Astrocyte of the cerebellum (primary cell): Measurements from ENCODE around the gene CERS4.
"Not testable (repeated sequence)": the region's sequence is repeated elsewhere in the genome, so short reads cannot be mapped to it uniquely, and the experiment has no call there.

Experiments used
- DNase-seq: peaks from one replicate; pipeline ENCODE4 v3.0.0-alpha.2; 2011; ENCODE audit warnings: low read depth
- H3K4me3 ChIP-seq: 2 replicates; pipeline ENCODE4 v1.5.1; 2011; ENCODE audit warnings: mild to moderate bottlenecking, low read depth, low read length, moderate library complexity
- in situ Hi-C: cut with HindIII; loops from 2 replicates; pipeline ENCODE4 v1.10.0; 2017; ENCODE audit warnings: low sequenced_read_pairs
- TF ChIP-seq, protein P1 (sequence below): IDR thresholded peaks from 2 replicates; pipeline ENCODE4 v1.5.1; 2012; ENCODE audit warnings: low read length, low read depth, moderate library complexity, mild to moderate bottlenecking; ENCODE audit errors: missing control alignments

The CERS4 gene

DNA sequence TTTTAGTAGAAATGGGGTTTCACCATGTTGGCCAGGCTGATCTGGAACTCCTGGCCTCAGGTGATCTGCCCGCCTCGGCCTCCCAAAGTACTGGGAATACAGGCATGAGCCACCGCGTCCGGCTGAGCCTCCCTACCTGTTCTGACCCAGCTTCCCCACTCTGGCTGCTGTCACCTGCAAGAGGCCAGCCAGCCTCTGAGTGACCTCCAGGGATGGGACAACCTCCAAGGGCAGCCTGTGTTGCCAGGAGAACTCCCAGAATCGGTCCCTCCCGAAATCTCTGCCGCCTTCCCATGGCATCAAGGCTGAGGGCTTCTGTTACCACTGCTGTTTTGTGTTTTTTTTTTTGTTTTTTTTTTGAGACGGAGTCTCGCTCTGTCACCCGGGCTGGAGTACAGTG, 11.3 kb downstream of the CERS4 start:
- TF ChIP-seq, protein P1, sequence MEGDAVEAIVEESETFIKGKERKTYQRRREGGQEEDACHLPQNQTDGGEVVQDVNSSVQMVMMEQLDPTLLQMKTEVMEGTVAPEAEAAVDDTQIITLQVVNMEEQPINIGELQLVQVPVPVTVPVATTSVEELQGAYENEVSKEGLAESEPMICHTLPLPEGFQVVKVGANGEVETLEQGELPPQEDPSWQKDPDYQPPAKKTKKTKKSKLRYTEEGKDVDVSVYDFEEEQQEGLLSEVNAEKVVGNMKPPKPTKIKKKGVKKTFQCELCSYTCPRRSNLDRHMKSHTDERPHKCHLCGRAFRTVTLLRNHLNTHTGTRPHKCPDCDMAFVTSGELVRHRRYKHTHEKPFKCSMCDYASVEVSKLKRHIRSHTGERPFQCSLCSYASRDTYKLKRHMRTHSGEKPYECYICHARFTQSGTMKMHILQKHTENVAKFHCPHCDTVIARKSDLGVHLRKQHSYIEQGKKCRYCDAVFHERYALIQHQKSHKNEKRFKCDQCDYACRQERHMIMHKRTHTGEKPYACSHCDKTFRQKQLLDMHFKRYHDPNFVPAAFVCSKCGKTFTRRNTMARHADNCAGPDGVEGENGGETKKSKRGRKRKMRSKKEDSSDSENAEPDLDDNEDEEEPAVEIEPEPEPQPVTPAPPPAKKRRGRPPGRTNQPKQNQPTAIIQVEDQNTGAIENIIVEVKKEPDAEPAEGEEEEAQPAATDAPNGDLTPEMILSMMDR = no peak
- DNase-seq = no peak
- no peak overlapping the region for H3K4me3 ChIP-seq
- in situ Hi-C loops = no loop called here

DNA sequence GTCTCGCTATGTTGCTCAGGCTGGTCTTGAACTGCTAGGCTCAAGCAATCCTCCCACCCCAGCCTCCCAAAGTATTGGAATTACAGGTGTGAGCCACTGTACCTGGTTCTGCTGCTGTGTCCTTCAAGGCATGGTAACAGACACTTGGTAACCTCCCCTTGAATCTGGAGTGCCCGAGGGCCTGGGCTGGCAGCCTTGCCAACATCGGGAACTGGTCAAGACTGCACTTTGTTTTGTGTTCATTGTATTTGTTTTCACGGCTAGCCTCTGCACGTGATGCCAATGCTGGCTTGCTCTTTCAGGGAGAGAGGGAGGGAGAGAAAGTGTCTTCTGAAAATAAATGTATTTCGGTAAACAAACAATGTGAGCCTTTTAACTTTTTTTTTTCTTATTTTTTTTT, 12.0 kb downstream of the CERS4 start:
- no peak for DNase-seq
- in situ Hi-C loops = no loop called here
- H3K4me3 ChIP-seq = no peak overlapping the region
- TF ChIP-seq, protein P1 = no peak

DNA sequence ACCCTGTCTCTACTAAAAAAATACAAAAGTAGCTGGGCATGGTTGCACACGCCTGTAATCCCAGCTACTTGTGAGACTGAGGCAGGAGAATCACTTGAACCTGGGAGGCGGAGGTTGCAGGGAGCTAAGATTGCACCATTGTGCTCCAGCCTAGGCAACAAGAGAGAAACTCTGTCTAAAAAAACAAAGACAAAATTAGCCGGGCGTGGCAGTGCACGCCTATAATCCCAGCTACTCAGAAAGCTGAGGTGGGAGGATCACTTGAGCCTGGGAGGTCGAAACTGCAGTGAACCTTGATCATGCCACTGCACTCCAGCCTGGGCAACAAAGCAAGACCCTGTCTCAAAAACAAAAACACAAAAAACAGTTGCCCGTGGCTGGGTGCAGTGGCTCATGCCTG, 14.3 kb downstream of the CERS4 start:
- DNase-seq, H3K4me3 ChIP-seq, in situ Hi-C loops: not testable (repeated sequence)

DNA sequence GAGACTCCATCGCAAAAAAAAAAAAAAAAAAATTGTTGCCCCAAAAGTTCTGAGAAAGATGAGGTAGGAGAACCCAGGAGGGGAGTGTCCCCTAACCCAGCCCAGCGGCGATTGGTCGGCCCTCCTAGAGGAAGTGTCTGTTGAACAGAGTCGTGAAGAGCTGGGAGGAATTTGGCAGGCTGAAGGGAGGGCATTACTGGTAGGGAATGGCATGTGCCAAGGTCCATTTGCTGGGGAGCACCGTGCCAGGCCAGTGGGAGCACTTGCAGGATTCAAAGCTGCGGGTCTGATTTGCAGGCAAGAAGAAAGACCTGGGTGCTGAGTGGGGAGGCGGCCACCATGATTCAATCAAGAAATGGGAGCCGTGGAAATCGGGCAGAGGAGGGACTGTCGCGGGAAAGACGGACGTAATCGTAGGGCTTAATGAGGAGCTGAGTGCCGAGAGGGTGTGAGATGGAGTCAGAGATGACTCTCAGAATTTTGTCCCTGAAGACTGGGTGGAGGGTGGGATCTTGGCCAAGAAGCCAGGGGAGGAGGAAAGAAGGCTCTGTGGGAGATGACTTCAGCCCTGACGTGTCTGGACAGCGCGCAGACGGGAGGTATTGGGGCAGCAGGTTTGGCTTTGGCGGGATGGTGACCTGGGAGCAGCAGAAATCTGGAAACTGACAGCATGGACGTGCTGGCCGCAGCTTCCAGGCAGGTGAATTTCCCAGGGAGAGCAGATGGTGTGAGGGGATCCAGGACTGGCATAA, 15.4 kb downstream of the CERS4 start:
- TF ChIP-seq, protein P1 = no peak
- in situ Hi-C loops = no loop called here
- DNase-seq = no peak
- no peak overlapping the region for H3K4me3 ChIP-seq

DNA sequence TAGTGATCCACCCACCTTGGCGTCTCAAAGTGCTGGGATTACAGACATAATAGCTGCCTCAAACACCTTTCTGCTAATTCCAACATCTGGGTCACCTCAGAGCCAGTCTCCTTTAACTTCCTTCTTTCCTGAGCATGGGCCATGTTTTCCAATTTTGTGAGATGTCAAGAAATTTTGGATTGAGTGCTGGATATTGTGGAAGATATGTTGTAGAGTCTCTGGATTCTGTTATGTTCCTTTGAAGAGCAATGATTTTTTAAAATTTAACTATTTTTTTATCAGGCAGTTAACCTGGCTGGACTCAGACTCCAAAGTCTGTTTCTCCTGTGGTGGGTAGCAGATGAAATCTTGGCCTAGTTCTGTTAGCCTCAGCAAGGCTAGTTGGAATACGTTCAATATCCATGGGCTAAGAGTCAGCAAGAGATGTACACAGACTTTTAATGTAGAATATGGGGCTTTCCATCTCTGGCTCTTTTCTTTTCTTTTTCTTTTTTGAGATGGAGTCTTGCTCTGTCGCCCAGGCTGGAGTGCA, 22.0 kb downstream of the CERS4 start:
- in situ Hi-C loops = no loop called here
- TF ChIP-seq, protein P1 = no peak
- no peak for DNase-seq
- no peak overlapping the region for H3K4me3 ChIP-seq

DNA sequence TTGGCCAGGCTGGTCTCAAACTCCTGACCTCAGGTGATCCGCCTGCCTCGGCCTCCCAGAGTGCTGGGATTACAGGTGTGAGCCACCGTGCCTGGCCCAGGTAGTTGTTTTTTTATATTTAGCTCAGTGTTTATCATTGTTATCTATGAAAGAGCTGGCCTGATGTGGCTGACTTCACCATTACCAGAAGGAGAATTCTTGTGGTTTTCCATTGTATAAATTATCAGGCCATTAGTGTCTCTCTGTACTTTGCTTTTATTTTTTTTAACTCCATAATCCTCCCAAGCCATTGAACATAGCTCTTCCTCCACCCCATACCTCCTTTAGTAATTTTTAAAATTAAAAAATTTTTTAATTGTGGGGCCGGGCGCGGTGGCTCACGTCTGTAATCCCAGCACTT, 24.2 kb downstream of the CERS4 start:
- in situ Hi-C loops = no loop called here
- no peak overlapping the region for H3K4me3 ChIP-seq
- DNase-seq = no peak
- TF ChIP-seq, protein P1 = no peak

DNA sequence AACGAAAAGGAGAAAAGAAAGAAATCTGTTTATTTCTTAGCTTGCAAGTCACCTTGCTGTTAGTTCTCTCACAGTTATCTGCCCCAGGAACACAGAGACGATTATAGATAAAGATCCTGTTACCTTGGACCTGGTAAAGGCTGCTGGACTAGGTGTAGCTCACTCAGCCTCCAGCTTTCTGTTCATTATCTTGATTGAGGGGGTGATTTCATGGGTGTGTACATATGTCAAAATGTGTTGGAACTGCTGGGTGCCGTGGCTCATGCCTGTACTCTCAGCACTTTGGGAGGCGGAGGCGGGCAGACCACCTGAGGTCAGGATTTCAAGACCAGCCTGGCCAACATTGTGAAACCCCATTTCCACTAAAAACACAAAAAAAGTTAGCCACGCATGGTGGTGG, 27.9 kb downstream of the CERS4 start:
- in situ Hi-C loops = no loop called here
- no peak overlapping the region for H3K4me3 ChIP-seq
- TF ChIP-seq, protein P1 = no peak
- DNase-seq = no peak
